Suprapubic skin (tissue), 4 donors: ENCODE measurements around the gene ZFP36L1.

Source experiments
- POLR2A ChIP-seq, 2 donors: fragments of 450-650 bp; IDR thresholded peaks; one replicate each; pipeline ENCODE4 v1.6.1; 2017; ENCODE audit warnings: antibody characterized with exemption in 2 of 2, mild to moderate bottlenecking in 2 of 2, moderate library complexity in 2 of 2
- POLR2AphosphoS5 ChIP-seq, 3 donors: sonication (generic); formaldehyde crosslinking; IDR thresholded peaks; one replicate each; pipeline ENCODE4 v1.6.1; 2017; ENCODE audit warnings: antibody characterized with exemption in 3 of 3
- TF ChIP-seq, protein P1 (sequence below), 2 donors: fragments of 200-600 bp in 1 of 2; fragments of 450-650 bp in 1 of 2; sonication (generic) in 1 of 2; IDR thresholded peaks; one replicate each; pipeline ENCODE4 v1.5.1; 2016 to 2019; ENCODE audit warnings: antibody characterized with exemption in 2 of 2, mild to moderate bottlenecking in 1 of 2, moderate library complexity in 1 of 2

DNA sequence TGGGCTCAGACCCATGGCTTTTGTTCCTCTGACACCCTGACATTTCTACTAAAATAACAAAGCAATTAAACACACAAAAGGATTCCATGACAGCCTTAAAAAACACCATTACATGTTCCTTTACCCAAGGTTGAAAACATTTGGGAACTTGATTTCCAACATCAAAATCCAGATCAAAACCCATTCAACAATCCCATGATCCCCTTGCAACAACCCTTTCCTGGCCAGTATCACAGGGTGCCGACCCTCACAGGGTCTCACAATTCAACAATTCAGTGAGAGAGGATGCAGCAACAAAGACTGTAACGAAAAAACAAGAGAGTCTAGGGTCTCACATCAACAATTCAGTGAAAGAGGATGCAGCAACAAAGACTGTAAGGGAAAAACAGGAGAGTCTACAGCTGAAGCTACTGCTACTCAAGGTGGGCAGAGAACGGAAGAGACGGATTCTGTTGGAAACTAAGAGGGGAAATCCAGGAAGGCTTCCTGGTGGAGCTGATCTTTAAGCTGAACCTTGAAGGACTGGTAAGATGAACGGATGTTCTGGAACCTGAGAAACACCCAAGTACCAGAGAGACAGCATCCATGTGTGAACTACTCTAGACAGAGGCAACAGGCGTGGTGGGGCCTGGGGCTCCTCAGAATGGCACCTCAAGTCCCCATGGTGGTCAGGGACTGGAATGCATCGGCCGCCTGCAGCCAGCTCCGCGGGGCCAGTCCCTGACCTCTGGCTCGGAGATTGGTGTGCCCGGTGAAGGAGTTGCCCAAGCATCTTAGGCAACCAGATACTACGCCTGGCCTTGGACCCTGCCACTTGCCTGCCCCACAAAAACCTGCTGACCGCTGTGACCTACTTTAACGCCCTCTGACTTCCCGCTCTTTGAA, 22.7 kb upstream of the ZFP36L1 start:
- TF ChIP-seq, protein P1, sequence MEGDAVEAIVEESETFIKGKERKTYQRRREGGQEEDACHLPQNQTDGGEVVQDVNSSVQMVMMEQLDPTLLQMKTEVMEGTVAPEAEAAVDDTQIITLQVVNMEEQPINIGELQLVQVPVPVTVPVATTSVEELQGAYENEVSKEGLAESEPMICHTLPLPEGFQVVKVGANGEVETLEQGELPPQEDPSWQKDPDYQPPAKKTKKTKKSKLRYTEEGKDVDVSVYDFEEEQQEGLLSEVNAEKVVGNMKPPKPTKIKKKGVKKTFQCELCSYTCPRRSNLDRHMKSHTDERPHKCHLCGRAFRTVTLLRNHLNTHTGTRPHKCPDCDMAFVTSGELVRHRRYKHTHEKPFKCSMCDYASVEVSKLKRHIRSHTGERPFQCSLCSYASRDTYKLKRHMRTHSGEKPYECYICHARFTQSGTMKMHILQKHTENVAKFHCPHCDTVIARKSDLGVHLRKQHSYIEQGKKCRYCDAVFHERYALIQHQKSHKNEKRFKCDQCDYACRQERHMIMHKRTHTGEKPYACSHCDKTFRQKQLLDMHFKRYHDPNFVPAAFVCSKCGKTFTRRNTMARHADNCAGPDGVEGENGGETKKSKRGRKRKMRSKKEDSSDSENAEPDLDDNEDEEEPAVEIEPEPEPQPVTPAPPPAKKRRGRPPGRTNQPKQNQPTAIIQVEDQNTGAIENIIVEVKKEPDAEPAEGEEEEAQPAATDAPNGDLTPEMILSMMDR (IDR thresholded peaks at IDR 0.05): no peak
- TF ChIP-seq POLR2A (IDR thresholded peaks at IDR 0.05) (no peak), POLR2AphosphoS5 (IDR thresholded peaks at IDR 0.05) (no peak)
